Fibroblast of pulmonary artery (primary cell): ENCODE data around the gene AGPAT4.
A peak's percentile ranks its signal among the peaks of the same experiment; 100 is the strongest.

ENCODE experiments used
- DNase-seq: peaks from one replicate; pipeline ENCODE4 v3.0.0-alpha.2; 2010; ENCODE audit warnings: low read depth
- H3K4me3 ChIP-seq: replicated peaks from 2 replicates; pipeline ENCODE4 v1.5.1; 2011; ENCODE audit warnings: low read depth, mild to moderate bottlenecking, control low read depth, low read length, moderate library complexity
- CTCF ChIP-seq: IDR thresholded peaks from 2 replicates; pipeline ENCODE4 v1.5.1; 2011; ENCODE audit warnings: mild to moderate bottlenecking, control low read depth, low read length, inconsistent platforms; ENCODE audit errors: missing control alignments

Gene AGPAT4

GRCh38 chr6:161242779-161243693 lies 30.8 kb downstream of the AGPAT4 start:
- H3K4me3 ChIP-seq, result no peak overlapping the region
- DNase-seq, result peak; percentile 26

DNA sequence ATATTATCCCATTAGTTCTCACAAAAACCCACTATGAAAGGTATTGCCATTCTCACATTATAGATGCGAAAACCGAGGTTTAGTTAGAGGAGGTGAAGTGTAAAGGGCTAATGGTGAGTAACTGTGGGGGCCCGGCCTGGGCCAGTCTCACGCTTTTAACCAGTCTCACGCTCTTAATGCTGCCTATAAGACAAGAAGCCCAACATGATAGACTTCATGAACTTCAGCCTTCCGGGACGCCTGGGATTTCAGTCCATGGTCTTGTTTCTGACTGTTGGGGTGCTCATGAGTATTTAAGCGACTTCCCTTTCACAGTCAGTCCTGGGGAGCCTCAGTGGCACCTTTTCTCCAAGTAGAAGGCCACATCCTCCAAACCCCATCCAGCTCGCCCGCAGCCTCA lies 31.7 kb downstream of the AGPAT4 start:
- no peak for TF ChIP-seq CTCF
- DNase-seq, result no peak
- H3K4me3 ChIP-seq, result no peak overlapping the region

More at GRCh38 chr6:161242779-161243693, 30.8 kb downstream of the AGPAT4 start:
- no peak for TF ChIP-seq CTCF

- TF ChIP-seq CTCF, result no peak
- H3K4me3 ChIP-seq, result no peak overlapping the region
- DNase-seq, result no peak
Measured at GRCh38 chr6:161239001-161239400, 34.9 kb downstream of the AGPAT4 start.

DNA sequence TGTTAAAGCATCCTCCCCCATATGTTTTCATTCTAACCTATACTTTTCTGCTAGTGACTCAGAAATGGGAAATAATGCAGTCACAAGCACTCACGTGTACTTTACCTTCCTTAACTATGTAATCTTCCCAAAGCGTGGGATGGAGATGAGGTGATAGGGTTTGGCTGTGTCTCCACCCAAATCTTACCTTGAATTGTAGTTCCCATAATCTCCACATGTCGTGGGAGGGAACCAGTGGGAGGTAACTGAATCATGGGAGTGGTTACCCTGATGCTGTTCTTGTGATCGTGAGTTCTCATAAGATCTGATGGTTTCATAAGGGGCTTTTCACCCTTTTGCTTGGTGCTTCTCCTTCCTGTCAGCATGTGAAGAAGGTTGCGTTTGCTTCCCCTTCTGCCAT lies 35.4 kb downstream of the AGPAT4 start:
- no peak for TF ChIP-seq CTCF
- DNase-seq, result no peak
- no peak overlapping the region for H3K4me3 ChIP-seq

DNA sequence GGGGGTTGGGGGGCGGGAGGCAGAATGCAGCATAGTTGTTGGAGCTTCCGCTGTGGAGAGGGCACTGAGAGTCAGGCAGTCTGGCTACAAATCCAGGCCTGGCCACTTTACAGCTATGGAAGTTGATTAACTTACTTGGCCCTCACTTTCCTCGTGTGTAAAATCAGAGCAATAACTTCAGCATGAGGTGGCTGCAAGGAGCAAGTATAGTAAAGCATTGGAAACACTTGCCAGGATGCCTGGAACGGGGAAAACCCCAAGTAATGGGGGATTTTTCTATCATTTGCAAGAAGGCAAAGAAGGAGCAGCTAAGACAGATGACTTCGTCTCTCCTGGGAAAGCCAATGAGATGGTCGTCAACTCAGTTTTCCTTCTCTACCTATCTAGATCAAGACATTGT lies 35.8 kb downstream of the AGPAT4 start:
- TF ChIP-seq CTCF, result no peak
- H3K4me3 ChIP-seq, result no peak overlapping the region
- peak; percentile 26 for DNase-seq

DNA sequence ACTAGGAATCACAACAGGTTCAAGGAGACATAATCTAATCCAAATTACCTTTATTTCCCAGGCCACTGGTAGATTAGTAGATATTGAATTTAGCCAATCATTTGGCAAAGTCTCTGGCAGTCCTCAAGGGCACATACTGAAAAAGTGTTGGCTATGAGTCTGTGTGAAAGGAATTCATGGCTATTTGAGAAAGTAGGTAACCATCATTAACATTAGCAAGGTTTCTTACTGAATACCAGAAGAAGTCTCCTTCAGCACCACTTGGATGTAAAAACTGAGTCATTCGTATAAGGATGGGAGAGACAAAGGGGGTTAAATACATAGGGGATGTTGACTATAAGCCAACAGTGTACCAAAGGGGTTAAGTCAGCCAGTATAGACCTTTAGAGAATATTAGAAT lies 36.7 kb downstream of the AGPAT4 start:
- no peak for TF ChIP-seq CTCF
- DNase-seq, result no peak

More for the DNA sequence above, 36.7 kb downstream of the AGPAT4 start:
- H3K4me3 ChIP-seq, result no peak overlapping the region
